ENCODE results near the gene SP100. TPM values are rescaled to one million over a fixed set of nuclear protein-coding genes. Genes with fewer than 3 reads are reported as not detected.

The SP100 gene
- total RNA-seq, 1 donor from 2014 or later, result 82.0 TPM

DNA sequence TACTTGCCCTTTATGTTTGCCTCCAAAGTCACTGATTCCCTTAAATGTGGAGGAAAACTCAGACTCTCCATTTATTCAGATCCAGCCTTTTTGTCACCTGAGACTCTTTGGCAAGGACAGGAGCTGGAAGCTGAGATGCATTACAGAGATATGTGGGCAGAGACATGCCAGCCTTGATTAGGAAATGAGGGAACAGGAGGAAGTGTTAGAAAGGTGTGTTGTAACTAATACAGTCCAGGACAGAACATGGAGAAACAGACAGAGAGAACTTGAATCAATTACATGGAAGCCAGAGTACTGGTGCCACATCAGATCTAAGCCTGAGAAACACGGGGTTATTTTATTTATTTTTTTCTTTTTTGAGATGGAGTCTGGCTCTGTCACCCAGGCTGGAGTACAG, 79.0 kb downstream of the SP100 start:
- Histone ChIP-seq H3K27me3 (no peaks in the 10 kb centered on the region), H3K4me3 (no peak overlapping the region), H3K36me3 (peaks cover 36 to 74% of the 10 kb centered on the region in 2 donors), H3K4me1 (no peaks in the 10 kb centered on the region), H3K9me3 (peaks cover 0 to 6% of the 10 kb centered on the region in 2 donors), H3K27ac (no peak overlapping the region)
- no peak for DNase-seq (ENCODE audit: low spot score in 2 of 2)
- intact Hi-C loops (cut with DNase I), result no loop called here
- TF ChIP-seq, protein P1, sequence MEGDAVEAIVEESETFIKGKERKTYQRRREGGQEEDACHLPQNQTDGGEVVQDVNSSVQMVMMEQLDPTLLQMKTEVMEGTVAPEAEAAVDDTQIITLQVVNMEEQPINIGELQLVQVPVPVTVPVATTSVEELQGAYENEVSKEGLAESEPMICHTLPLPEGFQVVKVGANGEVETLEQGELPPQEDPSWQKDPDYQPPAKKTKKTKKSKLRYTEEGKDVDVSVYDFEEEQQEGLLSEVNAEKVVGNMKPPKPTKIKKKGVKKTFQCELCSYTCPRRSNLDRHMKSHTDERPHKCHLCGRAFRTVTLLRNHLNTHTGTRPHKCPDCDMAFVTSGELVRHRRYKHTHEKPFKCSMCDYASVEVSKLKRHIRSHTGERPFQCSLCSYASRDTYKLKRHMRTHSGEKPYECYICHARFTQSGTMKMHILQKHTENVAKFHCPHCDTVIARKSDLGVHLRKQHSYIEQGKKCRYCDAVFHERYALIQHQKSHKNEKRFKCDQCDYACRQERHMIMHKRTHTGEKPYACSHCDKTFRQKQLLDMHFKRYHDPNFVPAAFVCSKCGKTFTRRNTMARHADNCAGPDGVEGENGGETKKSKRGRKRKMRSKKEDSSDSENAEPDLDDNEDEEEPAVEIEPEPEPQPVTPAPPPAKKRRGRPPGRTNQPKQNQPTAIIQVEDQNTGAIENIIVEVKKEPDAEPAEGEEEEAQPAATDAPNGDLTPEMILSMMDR (IDR thresholded peaks at IDR 0.05), result no peak

DNA sequence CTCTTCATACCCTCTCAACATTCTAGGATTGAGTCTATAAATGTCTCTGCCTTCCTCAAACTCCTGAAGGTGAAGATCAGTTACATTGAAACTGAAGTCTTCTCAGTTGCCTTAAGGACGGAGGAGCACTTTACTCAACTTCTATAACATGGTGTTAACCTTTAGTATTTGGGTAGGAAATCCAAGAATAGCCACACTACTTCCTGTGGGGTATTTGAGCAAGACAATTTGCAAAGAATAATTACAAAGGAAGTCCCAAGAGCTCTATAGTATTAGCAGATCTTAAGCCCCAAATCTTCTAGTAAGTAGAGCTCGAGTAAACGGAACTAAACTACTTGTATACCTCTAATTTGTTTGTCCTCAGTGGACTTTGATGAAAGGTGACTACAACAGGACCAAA, 80.9 kb downstream of the SP100 start:
- H3K36me3 ChIP-seq, result peaks cover 31 to 67% of the 10 kb centered on the region in 2 donors
- H3K4me3 ChIP-seq, result no peak overlapping the region
- H3K4me1 ChIP-seq, result no peaks in the 10 kb centered on the region
- H3K27ac ChIP-seq, result no peak overlapping the region
- intact Hi-C loops (cut with DNase I), result no loop called here
- TF ChIP-seq, protein P1 (IDR thresholded peaks at IDR 0.05), result no peak
- no peaks in the 10 kb centered on the region for H3K9me3 ChIP-seq
- H3K27me3 ChIP-seq, result no peaks in the 10 kb centered on the region
- DNase-seq (ENCODE audit: low spot score in 2 of 2), result no peak

DNA sequence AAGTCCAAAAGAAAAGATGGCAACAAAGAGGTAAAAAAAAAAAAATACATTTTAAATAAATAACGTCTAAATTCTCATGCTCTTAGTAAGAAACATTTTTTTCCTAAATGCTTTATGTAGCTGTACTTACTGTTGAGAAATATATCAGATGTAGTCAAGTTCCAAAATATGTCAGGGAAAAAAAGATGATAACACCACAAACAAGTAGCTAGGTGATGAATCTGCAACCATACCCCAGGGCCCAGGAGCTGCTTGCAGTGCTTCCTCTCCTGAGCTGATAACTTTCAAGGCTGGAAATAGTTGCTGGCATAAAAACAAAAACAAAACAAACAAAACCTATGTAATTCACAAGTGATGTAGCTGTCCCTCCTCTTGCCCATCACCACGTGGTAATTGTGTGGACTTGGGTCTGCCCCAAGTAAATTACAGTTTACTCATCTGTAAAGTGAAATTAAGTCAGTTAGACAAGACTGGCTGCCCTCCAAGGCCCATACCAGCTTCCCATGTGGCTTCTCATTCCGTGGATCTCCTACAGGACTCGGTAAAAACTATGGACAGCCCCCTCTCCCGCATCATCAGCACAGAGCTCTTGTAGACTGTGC, 82.6 kb downstream of the SP100 start:
- no peak overlapping the region for H3K4me3 ChIP-seq
- TF ChIP-seq, protein P1 (IDR thresholded peaks at IDR 0.05), result no peak
- no peaks in the 10 kb centered on the region for H3K27me3 ChIP-seq
- DNase-seq (ENCODE audit: low spot score in 2 of 2), result no peak
- no peaks in the 10 kb centered on the region for H3K9me3 ChIP-seq
- H3K4me1 ChIP-seq, result no peaks in the 10 kb centered on the region
- H3K27ac ChIP-seq, result no peak overlapping the region
- intact Hi-C loops (cut with DNase I), result no loop called here
- peaks cover 37 to 66% of the 10 kb centered on the region in 2 donors for H3K36me3 ChIP-seq

DNA sequence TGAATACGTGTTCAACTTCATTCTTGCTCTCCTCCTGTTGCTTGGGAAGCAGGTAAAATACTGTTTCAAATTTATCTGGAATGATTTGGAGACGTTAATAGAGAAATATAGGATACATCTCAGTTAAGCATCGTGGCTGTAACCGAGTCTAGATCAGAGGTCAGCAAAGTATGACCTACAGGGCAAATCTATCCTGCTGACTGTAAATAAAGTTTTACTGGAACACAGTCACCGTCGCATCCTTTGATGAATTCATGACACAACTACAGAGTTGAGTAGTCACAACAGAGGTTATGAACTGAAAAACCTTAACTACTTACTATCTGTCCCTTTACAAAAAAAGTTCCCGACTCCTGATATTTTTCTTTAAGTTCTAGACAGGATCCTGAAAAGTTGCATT, 86.6 kb downstream of the SP100 start:
- intact Hi-C loops (cut with DNase I), result no loop called here
- H3K27me3 ChIP-seq, result no peaks in the 10 kb centered on the region
- no peak for DNase-seq (ENCODE audit: low spot score in 2 of 2)
- no peaks in the 10 kb centered on the region for H3K9me3 ChIP-seq
- H3K36me3 ChIP-seq, result peaks cover 28 to 75% of the 10 kb centered on the region in 2 donors
- no peak overlapping the region for H3K27ac ChIP-seq
- no peak overlapping the region for H3K4me3 ChIP-seq
- H3K4me1 ChIP-seq, result no peaks in the 10 kb centered on the region
- TF ChIP-seq, protein P1 (IDR thresholded peaks at IDR 0.05), result no peak

DNA sequence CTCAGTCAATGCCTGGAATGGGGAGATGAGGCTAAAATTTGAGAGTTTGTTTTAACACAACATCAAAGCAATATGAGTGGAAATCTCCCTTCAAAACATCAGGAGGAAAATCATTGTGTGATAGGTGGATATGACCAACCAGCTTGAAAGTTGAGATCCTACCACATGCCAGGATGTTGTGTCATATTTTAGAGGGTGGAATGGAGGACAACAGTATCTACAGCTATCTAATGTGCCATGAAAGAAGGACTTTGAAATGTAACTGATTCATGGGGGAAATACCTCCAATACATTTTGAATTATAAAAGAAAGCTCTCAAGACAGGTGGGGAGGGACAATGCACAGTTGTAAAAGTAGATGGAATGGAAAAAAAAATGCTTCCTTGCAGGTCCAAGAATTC, 87.8 kb downstream of the SP100 start:
- intact Hi-C loops (cut with DNase I), result no loop called here
- Histone ChIP-seq H3K36me3 (peaks cover 28 to 79% of the 10 kb centered on the region in 2 donors), H3K9me3 (no peaks in the 10 kb centered on the region), H3K27ac (no peak overlapping the region), H3K27me3 (no peaks in the 10 kb centered on the region), H3K4me1 (no peaks in the 10 kb centered on the region), H3K4me3 (no peak overlapping the region)
- TF ChIP-seq, protein P1 (IDR thresholded peaks at IDR 0.05), result no peak
- no peak for DNase-seq (ENCODE audit: low spot score in 2 of 2)

DNA sequence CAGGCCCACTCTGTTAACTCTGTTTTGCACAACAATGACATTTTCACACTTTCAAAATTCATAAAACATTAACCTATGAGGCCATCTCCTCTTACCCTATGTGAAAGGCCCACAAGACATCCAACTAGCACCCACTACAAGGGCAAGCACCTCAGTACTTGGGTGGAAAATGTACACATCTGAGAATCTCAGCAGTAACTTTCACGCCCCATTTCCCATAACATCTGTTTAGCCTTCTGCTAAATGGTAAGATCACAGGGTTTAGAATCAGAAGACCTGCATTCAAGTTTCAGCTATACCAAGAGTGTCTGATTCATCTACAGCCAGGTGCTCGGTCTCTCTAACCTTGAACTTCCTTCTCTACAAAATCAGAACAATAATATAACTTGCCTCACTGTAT, 89.2 kb downstream of the SP100 start:
- Histone ChIP-seq H3K27me3 (no peaks in the 10 kb centered on the region), H3K4me1 (no peaks in the 10 kb centered on the region), H3K4me3 (no peak overlapping the region), H3K9me3 (no peaks in the 10 kb centered on the region), H3K36me3 (peaks cover 29 to 81% of the 10 kb centered on the region in 2 donors), H3K27ac (no peak overlapping the region)
- intact Hi-C loops (cut with DNase I), result no loop called here
- no peak for DNase-seq (ENCODE audit: low spot score in 2 of 2)
- TF ChIP-seq, protein P1 (IDR thresholded peaks at IDR 0.05), result no peak
